Heart left ventricle (tissue), 16 donors: Measurements from ENCODE around the gene CKS1B. TPM values are rescaled to one million over a fixed set of nuclear protein-coding genes. Genes with fewer than 3 reads are reported as not detected.
A peak's percentile ranks its signal among the peaks of the same experiment; 100 is the strongest.

Experiments used
- ATAC-seq, 4 donors: fragments of 200-7000 bp; cut with Tn5 transposase; one replicate each; pipeline ENCODE4 v1.9.1; 2020 to 2022; ENCODE audit warnings: moderate library complexity in 4 of 4, mild to moderate bottlenecking in 3 of 4, moderate number of reproducible peaks in 1 of 4
- DNase-seq, 5 donors: peaks; one replicate each; pipeline ENCODE4 v3.0.0-alpha.2; 2020
- H3K27ac ChIP-seq, 12 donors: fragments of 200-600 bp; sonication (generic) in 4 of 12; one replicate each; pipeline versions ENCODE4 v1.5.0 to v1.8.0; 2016 to 2022; ENCODE audit warnings: mild to moderate bottlenecking in 2 of 12
- H3K27me3 ChIP-seq, 9 donors: fragments of 200-600 bp; sonication (generic) in 2 of 9; one replicate each; pipeline versions ENCODE4 v1.5.1 to v1.8.0; 2016 to 2022; ENCODE audit warnings: mild to moderate bottlenecking in 3 of 9
- H3K36me3 ChIP-seq, 9 donors: fragments of 200-600 bp; sonication (generic) in 2 of 9; one replicate each; pipeline versions ENCODE4 v1.5.0 to v1.8.0; 2018 to 2022; ENCODE audit warnings: mild to moderate bottlenecking in 2 of 9
- H3K4me1 ChIP-seq, 12 donors: fragments of 200-600 bp; sonication (generic) in 4 of 12; one replicate each; pipeline versions ENCODE4 v1.5.0 to v1.8.0; 2016 to 2022; ENCODE audit warnings: mild to moderate bottlenecking in 3 of 12
- H3K4me3 ChIP-seq, 12 donors: fragments of 200-600 bp; sonication (generic) in 4 of 12; one replicate each; pipeline versions ENCODE4 v1.5.0 to v1.8.0; 2017 to 2022; ENCODE audit warnings: mild to moderate bottlenecking in 9 of 12, moderate library complexity in 4 of 12
- H3K9me3 ChIP-seq, 12 donors: fragments of 200-600 bp; sonication (generic) in 4 of 12; one replicate each; pipeline versions ENCODE4 v1.5.0 to v1.8.0; 2016 to 2022; ENCODE audit warnings: mild to moderate bottlenecking in 1 of 12
- CTCF ChIP-seq, 12 donors: fragments of 200-600 bp; sonication (generic) in 4 of 12; IDR thresholded peaks; one replicate each; pipeline versions ENCODE4 v1.5.0 to v1.8.0; 2018 to 2022; ENCODE audit warnings: antibody characterized with exemption in 12 of 12, mild to moderate bottlenecking in 5 of 12
- POLR2A ChIP-seq, 2 donors: fragments of 450-650 bp; IDR thresholded peaks; one replicate each; pipeline ENCODE4 v1.6.1; 2017; ENCODE audit warnings: antibody characterized with exemption in 2 of 2, mild to moderate bottlenecking in 2 of 2, moderate library complexity in 2 of 2
- WGBS, 4 donors: extraction: QIAGEN DNeasy Blood & Tissue Kit in 2 of 4; methylation state at CpG; one replicate each; pipeline versions ENCODE4 v1.1.5 to v1.1.7; 2013 to 2018; 5-methylcytosine and 5-hydroxymethylcytosine counted together
- intact Hi-C, 10 donors: fragments of 100-400 bp; cut with DNase I; formaldehyde crosslinking; loops; one replicate each; pipeline versions ENCODE4 v1.11.1 to v1.14.2; 2022
- polyA plus RNA-seq, 2 donors: library from polyadenylated mRNA; stranded (reverse); fragments of 200-250 nt; gene quantifications; one replicate each; pipeline ENCODE4 v1.2.3, GENCODE V29; 2013
- total RNA-seq, 9 donors: library from RNA; depleted of rRNA in 2 of 9; stranded (reverse); fragments of >200 nt in 2 of 9; fragmentation: NEBNext Ultra II Directional in 3 of 9; extraction: Animal tissue kit (Norgen Biotek cat#: 25700) in 3 of 9; gene quantifications; one replicate each; pipeline versions ENCODE4 v1.1.0 to v1.2.4, GENCODE V29; 2016 to 2023
- donor health status: ischemic (EF 13 %, LVEDD 7.1; RV severe dilation, severe dysfunction).
- donor health status: healthy with polysubstance abuse.
- donor health status: DM: no; HTN: yes; CAD: no.
- donor health status: DM: no; HTN: no; CAD: no.
- donor health status: ischemic (EF 25% LVEDD 6.9; RV normal size, moderate dysfunction).
- donor health status: ischemic (EF 25% LVEDD 5.7; RV mildly dilated, moderate dysfunction).
- donor health status: healthy.
- donor health status: DM: yes; HTN: yes; CAD: no.
- donor health status: ischemic (EF 35%, LVEDD 5.7; RV mildly dilated, moderate dysfunction).
- donor health status: nonischemic (EF 11% LVEDD 7.7; RV severe dilation, severe dysfunction).
- donor health status: DM: yes; HTN: yes; CAD: no.
- donor health status: PGD.
- donor health status: ischemic (EF 29% LVEDD 5.4; RV normal size, mild dysfunction).
- donor health status: nonischemic (EF 23%, LVEDD 6.1; RV moderate dilation, normal function).

The CKS1B gene
- total and polyA plus RNA-seq, 11 donors, result 6.8 to 48.9 (median 16.7) TPM

- ATAC-seq (no peak), DNase-seq (peak in 1 of 5 donors; percentile 68)
- Histone ChIP-seq H3K4me3 (no peak overlapping the region), H3K36me3 (peaks cover 0 to 25% (median 17%) of the 10 kb centered on the region in 9 donors), H3K27ac (no peak overlapping the region), H3K4me1 (peaks cover 8 to 64% (median 31%) of the 10 kb centered on the region in 12 donors), H3K9me3 (no peaks in the 10 kb centered on the region), H3K27me3 (no peaks in the 10 kb centered on the region)
- intact Hi-C loops, result loop anchor here in 7 of 10 donors (5.0 kb wide), 5 partner anchors 37 to 58 kb away; partner anchors contain the start of genes ADAM15 (in 1 of the 7), CKS1B (in 1 of the 7), PBXIP1 (in 1 of the 7) and PYGO2 (in 1 of the 7)
- TF ChIP-seq POLR2A (IDR thresholded peaks at IDR 0.05), result no peak
- TF ChIP-seq CTCF (IDR thresholded peaks at IDR 0.05), result no peak
- WGBS, 4 donors, result 92 to 94% (median 94%) methylated on average over 28 to 31 of the region's 31 CpGs
These were observed 40.4 kb downstream of the CKS1B start for GRCh38 chr1:155014709-155015508.

- peaks cover 0 to 25% (median 17%) of the 10 kb centered on the region in 9 donors for H3K36me3 ChIP-seq
- no peaks in the 10 kb centered on the region for H3K9me3 ChIP-seq
- peaks cover 8 to 60% (median 31%) of the 10 kb centered on the region in 12 donors for H3K4me1 ChIP-seq
- no peaks in the 10 kb centered on the region for H3K27me3 ChIP-seq
- H3K4me3 ChIP-seq, result no peak overlapping the region
- no peak for TF ChIP-seq CTCF (IDR thresholded peaks at IDR 0.05)
- TF ChIP-seq POLR2A (IDR thresholded peaks at IDR 0.05), result no peak
- no peak for ATAC-seq
- H3K27ac ChIP-seq, result peak overlapping the region in 2 of 12 donors; percentile 88 to 91
- DNase-seq, result no peak
- intact Hi-C loops, result loop anchor here in 5 of 10 donors (2.0 to 5.0 kb wide), 8 partner anchors 13 to 58 kb away; partner anchors contain the start of genes ADAM15 (in 2 of the 5), PYGO2 (in 2 of the 5), CKS1B (in 1 of the 5) and PBXIP1 (in 1 of the 5)
- WGBS, 4 donors, result 85 to 91% (median 89%) methylated on average over 14 to 16 of the region's 16 CpGs
These were observed 41.2 kb downstream of the CKS1B start for GRCh38 chr1:155015527-155016230.

- WGBS, 4 donors, result 81 to 91% (median 88%) methylated on average over 24 to 26 of the region's 26 CpGs
- no peak overlapping the region for H3K4me3 ChIP-seq
- no peaks in the 10 kb centered on the region for H3K9me3 ChIP-seq
- peaks cover 8 to 54% (median 29%) of the 10 kb centered on the region in 12 donors for H3K4me1 ChIP-seq
- DNase-seq (peak in 1 of 5 donors; percentile 61), ATAC-seq (no peak)
- TF ChIP-seq POLR2A (IDR thresholded peaks at IDR 0.05) (no peak), CTCF (IDR thresholded peaks at IDR 0.05) (no peak)
- H3K36me3 ChIP-seq, result peaks cover 0 to 25% (median 17%) of the 10 kb centered on the region in 9 donors
- H3K27me3 ChIP-seq, result no peaks in the 10 kb centered on the region
- intact Hi-C loops, result loop anchor here in 5 of 10 donors (2.0 to 5.0 kb wide), 8 partner anchors 14 to 59 kb away; partner anchors contain the start of genes ADAM15 (in 2 of the 5), PYGO2 (in 2 of the 5), CKS1B (in 1 of the 5) and PBXIP1 (in 1 of the 5)
- peak overlapping the region; percentile 63 to 91 (median 84) for H3K27ac ChIP-seq
These were observed 41.9 kb downstream of the CKS1B start for GRCh38 chr1:155016231-155016831.
